Subcutaneous abdominal adipose tissue (tissue), 5 donors: Measurements from ENCODE around the gene TRABD2B.

Experiments used
- H3K27ac ChIP-seq: one replicate; pipeline ENCODE4 v1.7.0; 2013; ENCODE audit warnings: low read depth, mild to moderate bottlenecking, inconsistent platforms, low read length, moderate library complexity
- H3K27me3 ChIP-seq, 5 donors: one replicate each; pipeline ENCODE4 v1.7.0; 2013; ENCODE audit warnings: low read length in 5 of 5, inconsistent platforms in 1 of 5; ENCODE audit not compliant: control insufficient read depth in 5 of 5, insufficient read depth in 4 of 5
- H3K36me3 ChIP-seq, 5 donors: one replicate each; pipeline ENCODE4 v1.7.0; 2013; ENCODE audit warnings: low read length in 5 of 5; ENCODE audit not compliant: control insufficient read depth in 5 of 5, insufficient read depth in 5 of 5
- H3K4me1 ChIP-seq, 5 donors: one replicate each; pipeline ENCODE4 v1.7.0; 2013; ENCODE audit warnings: low read length in 5 of 5, mild to moderate bottlenecking in 3 of 5, moderate library complexity in 1 of 5; ENCODE audit not compliant: control insufficient read depth in 5 of 5, insufficient read depth in 5 of 5
- H3K4me3 ChIP-seq, 5 donors: one replicate each; pipeline ENCODE4 v1.7.0; 2013; ENCODE audit warnings: low read length in 5 of 5, low read depth in 1 of 5
- H3K9ac ChIP-seq, 5 donors: one replicate each; pipeline ENCODE4 v1.7.0; 2013; ENCODE audit warnings: low read length in 5 of 5, mild to moderate bottlenecking in 4 of 5, moderate library complexity in 3 of 5
- H3K9me3 ChIP-seq, 5 donors: one replicate each; pipeline ENCODE4 v1.7.0; 2013; ENCODE audit warnings: low read length in 5 of 5; ENCODE audit not compliant: control insufficient read depth in 5 of 5
- donor health status: healthy.
- donor health status: healthy.
- donor health status: healthy.
- donor health status: healthy.
- donor health status: healthy.

The TRABD2B gene

GRCh38 chr1:47890779-47891178, 106.4 kb downstream of the TRABD2B start:
- H3K36me3 ChIP-seq = no peaks in the 10 kb centered on the region
- H3K9me3 ChIP-seq = no peaks in the 10 kb centered on the region
- peaks cover 0 to 17% (median 11%) of the 10 kb centered on the region in 5 donors for H3K27me3 ChIP-seq
- no peaks in the 10 kb centered on the region for H3K4me1 ChIP-seq
- H3K27ac ChIP-seq = no peak overlapping the region
- H3K4me3 ChIP-seq = no peak overlapping the region
- H3K9ac ChIP-seq = no peak overlapping the region

- H3K36me3 ChIP-seq = no peaks in the 10 kb centered on the region
- H3K27me3 ChIP-seq = peaks cover 0 to 14% (median 3%) of the 10 kb centered on the region in 5 donors
- H3K4me1 ChIP-seq = no peaks in the 10 kb centered on the region
- no peaks in the 10 kb centered on the region for H3K9me3 ChIP-seq
- H3K9ac ChIP-seq = no peak overlapping the region
- H3K4me3 ChIP-seq = no peak overlapping the region
- H3K27ac ChIP-seq = no peak overlapping the region
Observed at GRCh38 chr1:47888294-47888629, 108.9 kb downstream of the TRABD2B start.

- Histone ChIP-seq H3K9me3 (no peaks in the 10 kb centered on the region), H3K4me3 (no peak overlapping the region), H3K36me3 (no peaks in the 10 kb centered on the region), H3K4me1 (no peaks in the 10 kb centered on the region), H3K27me3 (peaks cover 0 to 14% (median 3%) of the 10 kb centered on the region in 5 donors), H3K27ac (no peak overlapping the region), H3K9ac (no peak overlapping the region)
Observed at GRCh38 chr1:47887475-47888293, 109.5 kb downstream of the TRABD2B start.

- Histone ChIP-seq H3K27me3 (peaks cover 0 to 14% (median 3%) of the 10 kb centered on the region in 5 donors), H3K9ac (no peak overlapping the region), H3K36me3 (no peaks in the 10 kb centered on the region), H3K27ac (no peak overlapping the region), H3K9me3 (no peaks in the 10 kb centered on the region), H3K4me3 (no peak overlapping the region), H3K4me1 (no peaks in the 10 kb centered on the region)
Observed at GRCh38 chr1:47887060-47887459, 110.1 kb downstream of the TRABD2B start.

GRCh38 chr1:47886141-47886540, 111.0 kb downstream of the TRABD2B start:
- H3K4me1 ChIP-seq = no peaks in the 10 kb centered on the region

GRCh38 chr1:47885062-47885830, 111.9 kb downstream of the TRABD2B start:
- Histone ChIP-seq H3K4me3 (no peak overlapping the region), H3K4me1 (no peaks in the 10 kb centered on the region), H3K9me3 (no peaks in the 10 kb centered on the region), H3K27ac (no peak overlapping the region), H3K36me3 (no peaks in the 10 kb centered on the region), H3K27me3 (peaks cover 0 to 13% (median 3%) of the 10 kb centered on the region in 5 donors), H3K9ac (no peak overlapping the region)

More at GRCh38 chr1:47886141-47886540, 111.0 kb downstream of the TRABD2B start:
- Histone ChIP-seq H3K4me3 (no peak overlapping the region), H3K9me3 (no peaks in the 10 kb centered on the region), H3K27me3 (peaks cover 0 to 14% (median 3%) of the 10 kb centered on the region in 5 donors), H3K9ac (no peak overlapping the region), H3K36me3 (no peaks in the 10 kb centered on the region), H3K27ac (no peak overlapping the region)

- Histone ChIP-seq H3K27ac (no peak overlapping the region), H3K9me3 (no peaks in the 10 kb centered on the region), H3K4me1 (no peaks in the 10 kb centered on the region), H3K9ac (no peak overlapping the region), H3K4me3 (no peak overlapping the region), H3K27me3 (peaks cover 0 to 7% (median 0%) of the 10 kb centered on the region in 5 donors), H3K36me3 (no peaks in the 10 kb centered on the region)
Observed at GRCh38 chr1:47883963-47884362, 113.2 kb downstream of the TRABD2B start.

- no peak overlapping the region for H3K9ac ChIP-seq
- no peak overlapping the region for H3K27ac ChIP-seq
- H3K4me1 ChIP-seq = no peaks in the 10 kb centered on the region
- no peaks in the 10 kb centered on the region for H3K27me3 ChIP-seq
- no peaks in the 10 kb centered on the region for H3K36me3 ChIP-seq
- no peak overlapping the region for H3K4me3 ChIP-seq
- no peaks in the 10 kb centered on the region for H3K9me3 ChIP-seq
Observed at GRCh38 chr1:47881505-47882442, 115.4 kb downstream of the TRABD2B start.

- Histone ChIP-seq H3K27ac (no peak overlapping the region), H3K4me3 (no peak overlapping the region), H3K27me3 (peaks cover 0 to 2% (median 0%) of the 10 kb centered on the region in 5 donors), H3K36me3 (no peaks in the 10 kb centered on the region), H3K9me3 (no peaks in the 10 kb centered on the region), H3K4me1 (peaks cover 0 to 1% (median 0%) of the 10 kb centered on the region in 5 donors), H3K9ac (no peak overlapping the region)
Observed at GRCh38 chr1:47876587-47876963, 120.6 kb downstream of the TRABD2B start.
